ENCODE data around the gene SPAG9. TPM values are rescaled to one million over a fixed set of nuclear protein-coding genes. Genes with fewer than 3 reads are reported as not detected.

Gene SPAG9
- total and polyA plus RNA-seq, 10 donors: 10.7 to 94.6 (median 78.3) TPM

GRCh38 chr17:50935221-50935995, 185.3 kb downstream of the SPAG9 start:
- peak; percentile 84 for DNase-seq
- peaks cover 0 to 11% (median 0%) of the 10 kb centered on the region in 7 donors for H3K27me3 ChIP-seq (replicated peaks in 1 of 7)
- TF ChIP-seq POLR2AphosphoS5 (IDR thresholded peaks at IDR 0.05) (peak; percentile 59 to 74 (median 71)), POLR2A (IDR thresholded peaks at IDR 0.05) (no peak)
- TF ChIP-seq, protein P1, sequence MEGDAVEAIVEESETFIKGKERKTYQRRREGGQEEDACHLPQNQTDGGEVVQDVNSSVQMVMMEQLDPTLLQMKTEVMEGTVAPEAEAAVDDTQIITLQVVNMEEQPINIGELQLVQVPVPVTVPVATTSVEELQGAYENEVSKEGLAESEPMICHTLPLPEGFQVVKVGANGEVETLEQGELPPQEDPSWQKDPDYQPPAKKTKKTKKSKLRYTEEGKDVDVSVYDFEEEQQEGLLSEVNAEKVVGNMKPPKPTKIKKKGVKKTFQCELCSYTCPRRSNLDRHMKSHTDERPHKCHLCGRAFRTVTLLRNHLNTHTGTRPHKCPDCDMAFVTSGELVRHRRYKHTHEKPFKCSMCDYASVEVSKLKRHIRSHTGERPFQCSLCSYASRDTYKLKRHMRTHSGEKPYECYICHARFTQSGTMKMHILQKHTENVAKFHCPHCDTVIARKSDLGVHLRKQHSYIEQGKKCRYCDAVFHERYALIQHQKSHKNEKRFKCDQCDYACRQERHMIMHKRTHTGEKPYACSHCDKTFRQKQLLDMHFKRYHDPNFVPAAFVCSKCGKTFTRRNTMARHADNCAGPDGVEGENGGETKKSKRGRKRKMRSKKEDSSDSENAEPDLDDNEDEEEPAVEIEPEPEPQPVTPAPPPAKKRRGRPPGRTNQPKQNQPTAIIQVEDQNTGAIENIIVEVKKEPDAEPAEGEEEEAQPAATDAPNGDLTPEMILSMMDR (IDR thresholded peaks at IDR 0.05 in 8 of 11, conservative IDR thresholded peaks at IDR 0.05 in 3 of 11): no peak
- H3K9me3 ChIP-seq: no peaks in the 10 kb centered on the region
- no peaks in the 10 kb centered on the region for H3K36me3 ChIP-seq
- 56 to 68% (median 60%) methylated on average over 16 of the region's 16 CpGs for WGBS, 5 donors
- intact Hi-C loops (cut with DNase I; ENCODE audit: low total_unique reads): no loop called here
- H3K27ac ChIP-seq: peak overlapping the region in 5 of 8 donors; percentile 5 to 47 (median 36)
- peaks cover 6 to 40% (median 22%) of the 10 kb centered on the region in 6 donors for H3K4me1 ChIP-seq
- no peak overlapping the region for H3K4me3 ChIP-seq

DNA sequence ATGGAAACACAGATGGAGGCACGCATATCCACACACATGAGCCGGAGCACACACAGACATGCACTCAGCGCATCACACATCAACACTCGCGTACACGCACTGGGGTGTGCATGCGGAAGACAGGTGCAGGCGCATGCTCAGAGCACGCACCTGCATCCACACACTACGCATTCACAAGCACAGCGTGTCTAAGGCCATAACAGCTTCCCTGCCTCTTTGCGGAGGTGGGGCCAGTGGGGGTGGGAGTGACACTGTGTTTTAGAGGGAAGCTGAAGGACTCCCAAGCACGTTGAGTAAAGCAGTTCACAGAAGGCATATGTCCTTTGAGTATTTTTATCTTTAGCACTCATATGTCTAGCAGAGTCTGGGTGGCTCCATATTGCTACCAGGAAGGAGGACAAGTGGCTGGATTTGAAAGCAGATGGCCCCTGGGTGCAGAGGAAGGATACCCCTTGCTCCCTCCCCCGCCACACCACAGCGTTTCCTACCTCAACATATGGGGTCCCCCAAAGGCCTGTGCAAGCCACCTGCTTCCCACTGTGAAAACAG, 185.9 kb downstream of the SPAG9 start:
- WGBS, 5 donors: 77 to 86% (median 78%) methylated on average over 14 to 15 of the region's 15 CpGs
- H3K36me3 ChIP-seq: no peaks in the 10 kb centered on the region
- H3K4me1 ChIP-seq: peaks cover 6 to 40% (median 22%) of the 10 kb centered on the region in 6 donors
- peaks cover 0 to 11% (median 0%) of the 10 kb centered on the region in 7 donors for H3K27me3 ChIP-seq (replicated peaks in 1 of 7)
- TF ChIP-seq POLR2A (IDR thresholded peaks at IDR 0.05) (no peak), POLR2AphosphoS5 (IDR thresholded peaks at IDR 0.05) (no peak)
- TF ChIP-seq, protein P1 (IDR thresholded peaks at IDR 0.05 in 8 of 11, conservative IDR thresholded peaks at IDR 0.05 in 3 of 11): no peak
- H3K27ac ChIP-seq: peak overlapping the region in 5 of 8 donors; percentile 5 to 47 (median 36)
- H3K9me3 ChIP-seq: no peaks in the 10 kb centered on the region
- intact Hi-C loops (cut with DNase I; ENCODE audit: low total_unique reads): no loop called here
- no peak overlapping the region for H3K4me3 ChIP-seq
- no peak for DNase-seq

- H3K27ac ChIP-seq: peak overlapping the region in 1 of 8 donors; percentile 92
Measured at GRCh38 chr17:50934161-50934560, 186.5 kb downstream of the SPAG9 start.

More at GRCh38 chr17:50934161-50934560, 186.5 kb downstream of the SPAG9 start:
- no peaks in the 10 kb centered on the region for H3K9me3 ChIP-seq
- H3K4me1 ChIP-seq: peaks cover 6 to 43% (median 21%) of the 10 kb centered on the region in 6 donors
- intact Hi-C loops (cut with DNase I; ENCODE audit: low total_unique reads): no loop called here
- H3K4me3 ChIP-seq: no peak overlapping the region
- H3K36me3 ChIP-seq: no peaks in the 10 kb centered on the region
- DNase-seq: no peak
- peaks cover 0 to 11% (median 0%) of the 10 kb centered on the region in 7 donors for H3K27me3 ChIP-seq (replicated peaks in 1 of 7)
- WGBS, 5 donors: 79 to 96% (median 91%) methylated on average over 4 of the region's 4 CpGs
- TF ChIP-seq POLR2AphosphoS5 (IDR thresholded peaks at IDR 0.05) (no peak), POLR2A (IDR thresholded peaks at IDR 0.05) (no peak)
- TF ChIP-seq, protein P1 (IDR thresholded peaks at IDR 0.05 in 8 of 11, conservative IDR thresholded peaks at IDR 0.05 in 3 of 11): no peak
